IPS DF 6.9 (cell line): ENCODE results near the gene SYTL2.
"Not testable (repeated sequence)": the region's sequence is repeated elsewhere in the genome, so short reads cannot be mapped to it uniquely, and the experiment has no call there.

Experiments
- DNase-seq: peaks from one replicate; pipeline ENCODE4 v3.0.0-alpha.2; 2013; ENCODE audit warnings: low read depth, low spot score
- H3K27ac ChIP-seq: one replicate; pipeline ENCODE4 v1.5.1; 2013; ENCODE audit warnings: low read length, control low read depth
- H3K27me3 ChIP-seq: 2 replicates; pipeline ENCODE4 v1.6.1; 2013; ENCODE audit warnings: mild to moderate bottlenecking, low read length; ENCODE audit not compliant: control insufficient read depth, insufficient read depth
- H3K36me3 ChIP-seq: 2 replicates; pipeline ENCODE4 v1.6.1; 2013; ENCODE audit warnings: low read length; ENCODE audit not compliant: control insufficient read depth, insufficient read depth
- H3K4me1 ChIP-seq: 2 replicates; pipeline ENCODE4 v1.6.1; 2013; ENCODE audit warnings: low read length; ENCODE audit not compliant: control insufficient read depth, insufficient read depth
- H3K4me3 ChIP-seq: 2 replicates; pipeline ENCODE4 v1.5.1; 2013; ENCODE audit warnings: mild to moderate bottlenecking, low read length
- H3K9me3 ChIP-seq: 2 replicates; pipeline ENCODE4 v1.6.1; 2013; ENCODE audit warnings: low read length, inconsistent platforms; ENCODE audit not compliant: control insufficient read depth, insufficient read depth
- WGBS: extraction: QIAGEN DNeasy Blood & Tissue Kit; methylation state at CpG from one replicate; pipeline ENCODE4 v1.1.7; 2013; ENCODE audit warnings: mixed read lengths, missing lambda C conversion rate; ENCODE audit not compliant: insufficient read length, insufficient coverage; 5-methylcytosine and 5-hydroxymethylcytosine counted together

The SYTL2 gene

GRCh38 chr11:85694385-85694980, 116.5 kb downstream of the SYTL2 start:
- no peak overlapping the region for H3K4me3 ChIP-seq
- WGBS, result no CpG with 5 or more reads among the region's 1 CpG
- no peaks in the 10 kb centered on the region for H3K4me1 ChIP-seq
- no peak overlapping the region for H3K27ac ChIP-seq
- H3K36me3 ChIP-seq, result no peaks in the 10 kb centered on the region
- H3K27me3 ChIP-seq, result no peaks in the 10 kb centered on the region
- H3K9me3 ChIP-seq, result no peaks in the 10 kb centered on the region
- DNase-seq, result no peak

- DNase-seq, result no peak
- no peaks in the 10 kb centered on the region for H3K27me3 ChIP-seq
- no peak within 1 kb of the TSS for H3K4me3 ChIP-seq
- no peaks in the 10 kb centered on the region for H3K36me3 ChIP-seq
- H3K4me1 ChIP-seq, result peaks cover 2% of the 10 kb centered on the region
- H3K9me3 ChIP-seq, result no peaks in the 10 kb centered on the region
- WGBS, result no CpG with 5 or more reads among the region's 13 CpGs
- H3K27ac ChIP-seq, result no peak within 1 kb of the TSS
Observed at GRCh38 chr11:85685820-85686459, 125.0 kb downstream of the SYTL2 start, which contains the start of gene CCDC89. Gene CCDC89 (minus strand): TSS chr11:85686195. CDS start chr11:85686130, 65 bp downstream.

GRCh38 chr11:85685125-85685819, 125.7 kb downstream of the SYTL2 start:
- no peak overlapping the region for H3K4me3 ChIP-seq
- H3K27me3 ChIP-seq, result no peaks in the 10 kb centered on the region
- no peaks in the 10 kb centered on the region for H3K9me3 ChIP-seq
- H3K4me1 ChIP-seq, result peaks cover 4% of the 10 kb centered on the region
- H3K36me3 ChIP-seq, result no peaks in the 10 kb centered on the region
- WGBS, result no CpG with 5 or more reads among the region's 15 CpGs
- no peak for DNase-seq
- H3K27ac ChIP-seq, result no peak overlapping the region

- no CpG with 5 or more reads among the region's 43 CpGs for WGBS
- Histone ChIP-seq H3K27me3 (no peaks in the 10 kb centered on the region), H3K4me3 (no peak overlapping the region), H3K27ac (no peak overlapping the region), H3K36me3 (no peaks in the 10 kb centered on the region), H3K9me3 (no peaks in the 10 kb centered on the region), H3K4me1 (peaks cover 4% of the 10 kb centered on the region)
- DNase-seq, result no peak
Observed at GRCh38 chr11:85682330-85683305, 128.3 kb downstream of the SYTL2 start.

- H3K27me3 ChIP-seq, result no peaks in the 10 kb centered on the region
- no peaks in the 10 kb centered on the region for H3K9me3 ChIP-seq
- DNase-seq, result no peak
- no peaks in the 10 kb centered on the region for H3K36me3 ChIP-seq
- no CpG with 5 or more reads among the region's 1 CpG for WGBS
- H3K4me1 ChIP-seq, result peaks cover 4% of the 10 kb centered on the region
- no peak overlapping the region for H3K27ac ChIP-seq
- no peak overlapping the region for H3K4me3 ChIP-seq
Observed at GRCh38 chr11:85680897-85681296, 130.0 kb downstream of the SYTL2 start.

GRCh38 chr11:85679576-85679975, 131.4 kb downstream of the SYTL2 start:
- no CpG with 5 or more reads among the region's 4 CpGs for WGBS
- DNase-seq, result no peak
- peaks cover 4% of the 10 kb centered on the region; the same call in 1 of the 2 replicates for H3K4me1 ChIP-seq
- no peaks in the 10 kb centered on the region for H3K9me3 ChIP-seq
- no peaks in the 10 kb centered on the region for H3K36me3 ChIP-seq
- no peak overlapping the region for H3K27ac ChIP-seq
- H3K4me3 ChIP-seq, result no peak overlapping the region
- H3K27me3 ChIP-seq, result no peaks in the 10 kb centered on the region

GRCh38 chr11:85673393-85673792, 137.5 kb downstream of the SYTL2 start:
- H3K4me1 ChIP-seq, result no peaks in the 10 kb centered on the region
- peaks cover 6% of the 10 kb centered on the region; the same call in 1 of the 2 replicates for H3K27me3 ChIP-seq
- no peak overlapping the region for H3K27ac ChIP-seq
- no peak for DNase-seq
- no peaks in the 10 kb centered on the region for H3K9me3 ChIP-seq
- H3K36me3 ChIP-seq, result no peaks in the 10 kb centered on the region
- no CpG with 5 or more reads among the region's 3 CpGs for WGBS
- H3K4me3 ChIP-seq, result no peak overlapping the region

GRCh38 chr11:85672105-85672902, 138.6 kb downstream of the SYTL2 start:
- H3K27ac ChIP-seq, result no peak overlapping the region
- DNase-seq, result no peak
- no peaks in the 10 kb centered on the region for H3K4me1 ChIP-seq
- H3K36me3 ChIP-seq, result no peaks in the 10 kb centered on the region
- peaks cover 6% of the 10 kb centered on the region; the same call in 1 of the 2 replicates for H3K27me3 ChIP-seq
- no CpG with 5 or more reads among the region's 8 CpGs for WGBS
- H3K4me3 ChIP-seq, result no peak overlapping the region
- H3K9me3 ChIP-seq, result no peaks in the 10 kb centered on the region

GRCh38 chr11:85670949-85671663, 139.8 kb downstream of the SYTL2 start:
- not testable (repeated sequence) for DNase-seq, H3K9me3 ChIP-seq, H3K4me1 ChIP-seq

More at GRCh38 chr11:85670949-85671663, 139.8 kb downstream of the SYTL2 start:
- H3K27me3 ChIP-seq, H3K27ac ChIP-seq, H3K4me3 ChIP-seq, H3K36me3 ChIP-seq: not testable (repeated sequence)
